GM18511 (cell line): Measurements from ENCODE around the gene STAT1.
"Not testable (repeated sequence)": the region's sequence is repeated elsewhere in the genome, so short reads cannot be mapped to it uniquely, and the experiment has no call there.

ENCODE experiments used
- ATAC-seq: cut with Tn5 transposase; IDR thresholded peaks from one replicate; pipeline ENCODE4 v1.9.1; 2021; ENCODE audit warnings: mild to moderate bottlenecking, moderate library complexity; ENCODE audit not compliant: unreplicated experiment

STAT1 gene

DNA sequence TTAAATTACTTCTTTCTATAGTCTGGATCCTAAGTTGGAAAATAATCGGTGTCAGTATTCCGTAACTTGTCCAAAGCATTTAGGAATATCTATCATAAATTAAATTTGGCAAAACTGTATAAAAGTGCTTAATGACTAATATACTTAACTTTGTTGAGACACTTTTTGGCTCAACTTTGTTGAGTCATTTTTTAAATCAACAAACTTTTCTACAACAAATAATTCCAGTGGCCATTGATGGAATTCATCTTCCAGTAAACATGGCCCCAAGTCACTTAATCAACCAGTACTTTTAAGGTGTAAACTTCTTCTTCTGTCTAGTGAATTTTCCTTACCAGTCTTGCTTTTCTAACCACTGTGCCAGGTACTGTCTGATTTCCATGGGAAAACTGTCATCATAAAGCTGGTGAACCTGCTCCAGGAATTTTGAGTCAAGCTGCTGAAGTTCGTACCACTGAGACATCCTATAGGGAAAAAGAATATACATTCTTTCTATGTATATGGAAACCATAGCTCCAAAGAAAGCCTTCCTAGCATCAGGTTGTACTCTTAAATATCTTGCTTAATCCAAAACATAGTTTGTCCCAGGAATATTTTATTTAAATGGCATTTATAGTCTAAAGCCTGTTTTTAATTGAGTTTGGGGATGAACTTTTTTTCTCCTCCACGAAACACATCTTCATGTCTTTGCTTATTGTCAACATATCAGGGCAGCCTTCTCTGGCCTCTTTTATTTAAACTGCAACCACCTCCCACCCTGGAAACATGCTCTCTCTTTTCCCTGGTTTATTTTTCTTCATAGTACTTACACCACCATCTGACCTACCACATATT, 4.2 kb downstream of the STAT1 start:
- no peak for ATAC-seq

DNA sequence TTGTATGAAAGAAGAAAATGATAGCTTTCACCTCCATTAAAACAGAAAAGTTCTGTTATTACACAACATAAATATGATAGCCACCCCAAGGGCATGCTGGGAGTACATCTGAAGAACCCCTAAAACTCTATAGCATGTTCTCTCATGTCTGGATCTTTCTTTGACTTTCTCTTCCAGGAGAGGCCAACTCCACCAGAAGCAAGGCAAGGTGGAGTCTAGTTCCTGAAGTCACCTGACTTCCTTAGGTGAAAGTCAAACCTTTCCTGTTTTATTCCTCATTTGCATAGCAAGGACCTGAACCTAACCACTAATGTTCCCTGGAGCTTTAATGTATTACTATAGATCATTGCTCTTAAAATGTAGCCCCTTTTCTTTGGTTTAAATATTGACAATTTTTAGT, 5.7 kb downstream of the STAT1 start:
- ATAC-seq, result no peak

DNA sequence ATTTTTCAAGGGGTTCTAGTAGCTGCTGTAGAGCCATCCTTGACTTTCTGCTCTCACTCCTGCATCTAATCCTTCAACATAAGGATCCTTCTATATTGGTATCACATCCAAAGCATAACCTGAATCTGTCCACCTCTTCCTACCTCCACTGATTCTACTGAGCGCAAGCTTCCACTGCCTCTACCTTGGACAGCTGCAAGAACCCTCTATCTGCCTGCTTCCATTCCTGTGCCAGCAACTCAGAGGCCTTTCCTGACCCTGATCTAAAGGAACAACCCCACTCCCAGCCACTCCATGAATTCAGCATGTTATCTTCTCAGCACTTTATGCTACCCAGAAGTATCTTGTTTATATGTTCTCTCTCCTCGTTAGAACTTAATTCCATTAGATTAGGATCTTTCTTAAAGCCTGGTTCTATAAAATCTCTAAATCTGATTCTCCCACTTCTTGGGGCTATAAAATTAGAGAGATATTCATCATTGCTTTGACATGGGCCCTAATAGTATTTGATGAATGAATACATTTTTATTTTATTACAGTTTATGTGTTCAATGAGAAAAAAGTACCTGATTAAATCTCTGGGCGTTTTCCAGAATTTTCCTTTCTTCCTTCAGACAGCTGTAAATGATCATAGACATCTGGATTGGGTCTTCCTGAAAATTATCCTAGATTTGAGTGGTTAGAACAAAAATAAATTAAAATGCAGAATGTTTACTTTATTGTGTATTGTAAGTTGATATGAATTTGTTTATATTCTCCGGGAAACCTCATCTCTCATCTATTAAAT, 6.8 kb downstream of the STAT1 start:
- ATAC-seq, result no peak

DNA sequence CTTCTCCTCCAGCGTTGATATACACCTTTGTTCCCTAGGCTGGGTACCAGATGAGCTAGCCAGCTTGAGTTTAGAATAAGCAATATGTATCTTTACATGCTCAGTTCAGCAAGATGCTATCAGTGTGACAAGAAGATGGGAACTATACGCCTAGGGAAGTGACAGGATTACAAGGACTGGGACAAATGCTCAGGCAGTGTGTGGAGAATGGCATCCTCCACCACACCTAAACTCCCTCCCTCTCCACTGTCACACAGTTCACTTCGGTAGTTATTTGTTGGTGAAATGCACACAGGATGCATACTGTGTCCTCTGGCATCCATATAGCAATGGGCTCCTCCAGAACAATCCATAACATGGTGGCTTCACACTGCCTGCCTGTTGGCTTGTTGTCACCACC, 7.7 kb downstream of the STAT1 start:
- no peak for ATAC-seq

DNA sequence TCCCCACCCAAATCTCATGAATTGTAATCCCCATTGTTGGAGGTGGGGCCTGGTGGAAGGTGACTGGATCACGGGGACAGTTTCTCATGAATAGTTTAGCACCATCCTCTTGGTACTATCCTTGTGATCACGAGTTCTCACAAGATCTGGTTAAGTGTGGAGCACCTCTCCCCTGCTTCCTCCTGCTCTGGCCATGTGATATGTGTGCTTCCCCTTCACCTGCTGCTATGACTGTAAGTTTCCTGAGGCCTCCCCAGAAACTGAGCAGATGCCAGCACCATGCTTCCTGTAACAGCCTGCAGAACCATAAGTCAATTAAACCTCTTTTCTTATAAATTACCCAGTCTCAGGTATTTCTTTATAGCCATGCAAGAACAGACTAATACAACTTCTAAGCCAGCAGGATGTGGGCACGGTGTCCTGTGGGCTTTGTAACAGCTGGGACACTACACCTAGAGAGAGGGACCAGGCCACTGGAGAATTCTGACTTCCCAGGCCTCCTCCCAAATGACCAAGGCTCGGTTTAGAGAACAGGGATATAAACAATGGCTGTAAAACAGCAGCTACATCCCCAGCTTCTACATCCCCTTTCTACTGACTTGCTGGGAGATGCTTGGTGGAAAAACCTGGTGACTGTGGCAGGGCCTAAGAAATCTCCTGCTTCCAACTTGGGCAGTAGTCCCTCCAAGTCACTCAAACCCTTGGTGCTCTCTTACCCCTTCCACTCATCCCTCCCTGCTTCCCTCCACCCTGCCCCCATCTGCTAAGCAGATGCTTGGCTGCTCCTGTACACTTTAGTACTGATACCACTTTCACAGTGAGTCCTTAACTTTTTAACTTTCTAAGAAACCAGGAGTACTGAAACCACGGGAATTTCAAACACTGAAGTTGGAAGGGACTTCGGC, 10.3 kb downstream of the STAT1 start:
- ATAC-seq, result no peak

DNA sequence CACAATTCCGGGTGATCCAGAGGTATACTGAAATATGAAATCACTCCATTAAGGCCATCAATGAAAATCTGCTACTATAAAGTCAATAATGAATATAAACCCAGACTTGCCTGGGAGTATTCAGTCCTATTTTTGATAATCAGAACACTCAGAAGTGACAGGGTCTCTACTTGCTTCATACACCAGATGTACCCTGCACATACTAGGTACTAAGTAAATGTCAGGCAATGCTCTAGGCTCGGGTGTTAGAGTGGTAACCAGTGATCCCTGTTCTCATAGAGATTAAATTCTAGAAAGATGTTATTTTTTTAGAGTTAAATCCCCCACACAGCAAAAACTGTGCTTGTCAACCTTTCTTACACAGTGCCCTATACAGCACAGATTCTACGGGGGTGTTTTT, 12.3 kb downstream of the STAT1 start:
- no peak for ATAC-seq

DNA sequence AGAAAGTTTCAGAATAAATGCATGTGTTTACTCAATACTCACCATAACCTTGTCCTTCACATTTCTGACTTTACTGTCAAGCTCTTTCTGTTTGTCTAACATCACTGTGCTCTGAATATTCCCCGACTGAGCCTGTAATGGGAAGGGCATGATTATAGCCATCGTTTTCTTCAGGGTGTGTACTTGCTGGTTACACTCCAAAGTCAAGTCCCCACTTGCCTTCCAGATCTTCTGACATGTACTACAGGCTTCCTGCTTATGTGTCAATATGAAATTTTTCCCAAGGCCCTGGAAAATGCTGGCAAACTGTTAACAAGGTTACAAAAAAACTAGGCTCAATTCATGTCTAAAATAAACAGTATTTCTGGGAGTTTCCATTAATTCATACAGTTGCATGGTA, 12.9 kb downstream of the STAT1 start:
- ATAC-seq, result no peak

DNA sequence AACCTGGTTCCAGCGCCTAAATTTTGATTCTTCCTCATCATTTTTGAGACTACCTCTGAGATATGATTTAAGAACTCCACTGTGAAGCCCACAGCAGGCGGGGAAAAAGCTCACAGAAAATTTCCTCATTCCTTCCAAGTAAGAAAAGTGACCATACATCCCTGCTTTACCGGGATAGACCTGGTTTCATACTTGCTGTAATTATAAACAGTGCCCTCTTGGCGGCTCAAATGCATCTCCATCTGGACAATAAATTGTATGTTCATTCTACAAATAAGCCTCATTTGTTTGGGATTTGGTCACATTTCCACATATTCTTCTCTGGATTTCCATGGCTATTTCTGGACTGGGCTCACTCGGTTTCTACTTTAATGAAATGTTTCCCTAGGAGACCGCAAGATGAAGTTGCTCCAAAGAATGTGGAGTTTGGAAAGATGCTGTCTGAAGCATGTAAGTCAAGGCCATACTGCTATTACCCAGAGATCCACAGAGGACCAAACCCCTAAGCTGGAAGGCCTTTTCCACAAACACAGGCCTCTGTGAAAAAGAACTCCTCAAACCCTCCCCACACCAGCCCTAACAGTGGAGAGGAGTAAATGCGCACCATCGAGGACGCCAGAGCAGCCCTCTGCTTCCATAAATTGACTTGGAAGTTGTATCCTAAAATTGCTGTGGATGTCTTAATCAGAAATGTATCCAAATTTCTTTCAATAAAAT, 13.9 kb downstream of the STAT1 start:
- no peak for ATAC-seq

DNA sequence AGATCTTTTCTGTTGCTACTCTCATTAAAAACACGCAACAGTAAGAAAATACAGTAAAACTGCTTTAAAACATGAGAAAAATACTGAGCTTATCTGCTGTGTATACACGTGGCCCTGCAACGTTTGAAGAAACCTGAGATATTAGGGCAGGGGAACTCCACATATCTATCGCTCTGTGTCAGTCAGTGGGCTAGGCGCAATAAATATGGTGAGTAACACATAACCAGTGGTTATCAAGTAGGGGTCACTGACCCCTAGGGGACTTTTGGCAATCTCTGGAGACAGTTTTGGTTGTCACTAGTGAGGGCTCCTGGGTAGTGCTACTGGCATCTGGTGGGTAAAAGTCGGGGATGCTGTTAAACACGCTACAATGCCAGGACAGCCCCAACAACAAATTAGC, 14.9 kb downstream of the STAT1 start:
- no peak for ATAC-seq

DNA sequence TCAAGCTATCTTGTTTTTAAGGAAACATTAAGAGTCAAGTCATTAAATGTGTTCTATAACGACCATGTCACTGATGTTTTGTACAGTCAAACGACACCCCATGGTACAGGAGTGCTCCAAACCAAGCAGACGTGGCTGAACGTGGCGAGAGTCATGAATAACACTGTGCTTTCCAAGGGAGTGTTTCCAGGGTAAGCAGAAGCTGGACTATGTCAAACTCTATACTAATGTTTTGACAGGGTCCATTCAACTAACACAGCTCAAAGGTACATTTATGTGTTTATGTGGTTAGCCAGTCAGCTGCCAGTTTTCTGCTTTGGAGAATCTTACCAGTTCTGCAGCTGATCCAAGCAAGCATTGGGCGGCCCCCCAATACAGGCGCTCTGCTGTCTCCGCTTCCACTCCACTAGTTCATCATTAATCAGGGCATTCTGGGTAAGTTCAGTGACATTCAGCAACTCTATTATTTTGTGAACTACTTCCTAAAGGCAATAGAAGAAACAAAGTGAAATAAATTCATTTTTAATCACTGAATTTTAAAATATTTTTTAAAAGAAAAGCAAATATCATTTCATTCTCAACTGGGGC, 16.4 kb downstream of the STAT1 start:
- ATAC-seq, result no peak

DNA sequence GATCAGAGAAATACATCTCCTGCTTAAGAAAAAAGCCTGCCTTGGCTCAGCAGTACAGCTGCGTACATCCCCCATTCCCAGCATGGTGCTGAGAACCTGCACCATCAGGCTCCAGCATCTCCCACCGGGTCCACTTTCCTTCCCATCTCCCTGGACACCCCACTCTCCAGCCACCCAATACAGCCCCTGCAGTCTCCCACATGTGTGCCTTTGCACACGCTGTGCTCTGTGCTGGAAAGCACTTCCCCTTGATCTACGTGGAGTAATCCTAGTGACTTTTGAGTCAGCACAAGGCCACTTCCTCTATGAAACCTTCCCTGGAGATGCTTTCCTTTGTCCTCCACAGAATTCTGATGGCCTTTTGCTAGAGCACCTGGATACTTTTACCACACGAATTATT, 17.0 kb downstream of the STAT1 start:
- ATAC-seq, result no peak

DNA sequence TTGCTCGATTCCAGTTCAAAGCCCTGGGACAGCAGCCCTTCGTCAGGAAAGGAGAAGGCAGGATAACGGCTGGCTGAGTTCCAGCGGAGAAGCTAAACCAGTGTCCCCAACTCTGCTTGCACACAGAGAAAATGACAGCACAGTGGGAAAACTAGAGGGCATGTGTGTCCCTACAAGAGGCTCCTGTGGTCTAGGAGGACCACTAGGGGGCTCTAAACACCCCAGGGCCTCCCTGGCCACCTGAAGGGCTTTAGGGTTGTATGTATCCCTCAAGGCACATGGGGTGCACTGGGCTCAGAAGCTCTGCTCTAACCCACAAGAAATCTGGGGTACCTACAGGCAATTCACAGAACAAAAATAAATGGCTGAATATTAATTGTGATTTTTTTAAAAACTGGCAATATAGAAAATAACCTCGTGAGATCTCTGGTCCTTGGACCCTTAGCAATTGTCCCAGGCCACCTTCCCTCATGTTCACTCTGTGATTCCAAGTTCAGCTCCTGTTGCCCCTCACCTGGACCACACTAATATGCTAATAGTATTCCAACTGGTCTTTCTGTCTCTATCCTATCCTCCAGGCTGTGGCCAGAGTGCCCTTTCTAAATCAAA, 17.5 kb downstream of the STAT1 start:
- no peak for ATAC-seq

DNA sequence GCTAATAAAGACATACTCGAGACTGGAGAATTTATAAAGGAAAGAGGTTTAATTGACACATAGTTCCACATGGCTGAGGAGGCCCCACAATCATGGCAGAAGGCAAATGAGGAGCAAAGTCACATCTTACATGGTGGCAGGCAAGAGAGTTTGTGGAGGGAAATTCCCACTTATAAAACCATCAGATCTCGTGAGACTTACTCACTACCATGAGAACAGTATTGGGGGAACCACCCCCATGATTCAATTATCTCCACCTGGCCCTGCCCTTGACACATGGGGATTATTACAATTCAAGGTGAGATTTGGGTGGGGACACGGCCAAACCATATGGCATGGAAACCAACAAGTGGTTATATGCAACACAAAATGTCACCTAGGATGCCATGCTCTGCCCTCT, 18.7 kb downstream of the STAT1 start:
- not testable (repeated sequence) for ATAC-seq

DNA sequence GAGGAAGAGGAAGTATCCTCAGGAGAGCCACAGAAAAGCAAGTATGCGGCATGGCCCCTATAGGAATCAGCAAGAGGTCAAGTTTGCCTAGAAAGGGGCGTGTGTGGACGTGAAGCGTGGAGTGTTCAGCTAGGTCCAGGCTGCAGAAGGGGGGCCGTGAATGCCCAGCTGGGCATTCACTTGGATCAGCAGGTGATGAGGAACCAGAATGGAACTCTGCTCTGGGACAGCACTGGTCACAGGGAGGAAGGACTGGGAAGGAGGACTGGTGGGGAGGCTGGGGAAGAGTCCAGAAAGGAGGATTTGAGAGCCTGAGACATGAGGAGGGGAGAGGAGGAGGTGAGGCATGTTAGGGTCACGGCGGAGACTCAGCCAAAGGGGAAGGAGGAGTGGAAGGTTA, 19.8 kb downstream of the STAT1 start:
- ATAC-seq, result no peak

DNA sequence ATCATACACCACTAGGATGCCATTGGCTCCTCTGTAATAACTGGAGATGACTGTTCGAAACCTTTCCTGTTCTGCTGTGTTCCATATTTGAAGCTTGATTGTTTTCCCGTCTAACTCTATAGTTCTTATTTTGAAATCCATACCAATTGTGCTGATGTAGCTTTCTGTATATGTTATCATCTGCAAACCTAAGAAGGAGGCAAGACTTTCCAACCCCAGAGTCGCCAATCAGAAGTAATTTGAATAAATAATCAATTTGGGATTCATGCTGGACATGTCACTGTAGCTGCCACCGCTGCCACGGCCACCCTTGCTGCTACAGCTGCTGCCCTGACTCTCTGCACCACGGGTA, 20.7 kb downstream of the STAT1 start:
- no peak for ATAC-seq

DNA sequence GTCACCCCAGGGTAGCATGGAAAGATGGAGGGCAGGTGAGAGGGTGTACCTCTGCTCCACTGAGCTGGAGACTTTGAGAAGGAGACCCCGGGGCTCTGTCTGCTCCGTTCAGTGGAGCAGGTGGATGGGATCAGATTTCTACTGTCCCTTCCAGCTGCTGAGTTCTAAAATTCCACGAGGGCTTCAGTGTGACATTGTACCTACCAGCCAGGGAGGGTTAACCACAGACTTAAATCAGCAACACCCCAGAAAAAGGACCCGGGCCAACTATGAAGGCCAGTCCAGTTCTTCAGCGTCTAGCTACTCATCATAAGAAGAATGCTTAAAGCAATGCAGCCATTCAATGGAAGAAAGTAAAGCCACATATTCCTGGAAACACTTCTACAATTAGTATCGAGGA, 23.8 kb downstream of the STAT1 start:
- no peak for ATAC-seq

DNA sequence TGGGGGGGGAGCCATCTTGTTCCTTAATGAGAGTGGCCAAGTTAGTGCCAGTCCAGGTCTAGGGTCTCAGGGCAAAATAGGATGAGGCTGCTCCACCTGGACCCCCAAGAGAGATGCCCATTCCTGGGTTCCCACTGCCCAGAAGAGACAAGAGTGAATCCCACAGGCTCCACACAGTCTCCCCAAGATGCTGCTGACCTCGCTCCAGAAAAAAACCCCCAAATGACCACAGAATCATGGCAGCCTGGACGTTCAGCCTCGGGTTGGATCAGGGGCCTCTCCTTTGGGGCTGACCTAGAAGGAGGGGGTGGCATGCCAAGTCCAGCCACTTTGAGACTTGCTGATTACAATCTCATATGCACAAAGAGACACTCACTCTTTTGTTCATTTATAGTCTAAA, 25.1 kb downstream of the STAT1 start:
- no peak for ATAC-seq

DNA sequence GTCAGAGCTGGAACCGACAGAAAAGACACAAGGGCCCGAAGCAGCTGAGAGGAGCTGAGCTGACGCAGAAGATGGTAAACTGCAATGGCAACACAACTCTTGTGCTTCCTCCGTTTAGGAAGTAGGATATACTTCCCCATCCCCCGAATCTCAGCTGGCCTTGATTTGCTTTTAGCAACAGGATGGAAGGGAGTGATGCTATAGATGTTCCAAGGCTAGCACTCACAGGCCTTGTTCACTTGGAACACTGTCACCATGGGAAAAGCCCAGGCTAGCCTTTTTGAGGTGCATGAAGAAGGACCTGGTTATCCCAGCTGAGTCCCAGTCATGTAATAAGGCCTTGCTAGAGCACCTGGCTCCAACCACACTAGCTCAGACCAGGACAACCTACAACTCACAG, 26.0 kb downstream of the STAT1 start:
- ATAC-seq, result no peak

DNA sequence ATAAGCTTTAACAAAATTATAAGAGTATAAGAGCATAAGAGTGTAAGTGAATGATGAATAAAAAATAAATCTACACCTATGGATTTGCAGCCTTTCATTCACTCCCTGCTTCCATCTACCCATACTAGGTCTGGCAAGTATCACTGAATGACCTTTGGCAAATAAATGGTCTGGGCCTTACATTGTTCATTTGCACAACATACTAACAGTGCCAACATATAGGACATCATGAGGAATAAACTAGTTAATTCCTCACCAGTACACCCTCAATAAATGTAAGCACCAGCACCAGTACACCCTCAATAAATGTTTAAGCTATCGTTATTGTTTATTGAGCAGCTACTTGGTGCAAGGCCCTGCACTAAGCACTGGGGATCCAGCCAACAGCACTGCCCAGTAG, 26.9 kb downstream of the STAT1 start:
- ATAC-seq, result no peak
